ENCODE measurements around the gene RNASE1.
A peak's percentile ranks its signal among the peaks of the same experiment; 100 is the strongest.
"Not testable (repeated sequence)": the region's sequence is repeated elsewhere in the genome, so short reads cannot be mapped to it uniquely, and the experiment has no call there.

The RNASE1 gene

GRCh38 chr14:20837831-20838230, 35.2 kb upstream of the RNASE1 start:
- no peak for TF ChIP-seq POLR2A (IDR thresholded peaks at IDR 0.05; ENCODE audit: extremely low read depth, insufficient read length)
- no peak for TF ChIP-seq CTCF (IDR thresholded peaks at IDR 0.05; ENCODE audit: low read depth, low read length)
- H3K4me3 ChIP-seq (ENCODE audit: low read depth, low read length), result no peak overlapping the region
- DNase-seq (ENCODE audit: low read depth), result no peak

GRCh38 chr14:20836668-20837338, 34.2 kb upstream of the RNASE1 start:
- TF ChIP-seq CTCF (IDR thresholded peaks at IDR 0.05; ENCODE audit: low read depth, low read length), result peak; percentile 37
- TF ChIP-seq, protein P1, sequence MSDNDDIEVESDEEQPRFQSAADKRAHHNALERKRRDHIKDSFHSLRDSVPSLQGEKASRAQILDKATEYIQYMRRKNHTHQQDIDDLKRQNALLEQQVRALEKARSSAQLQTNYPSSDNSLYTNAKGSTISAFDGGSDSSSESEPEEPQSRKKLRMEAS (IDR thresholded peaks at IDR 0.05; ENCODE audit: low read depth, low read length), result no peak
- DNase-seq (ENCODE audit: low read depth), result peak; percentile 42
- H3K4me3 ChIP-seq (ENCODE audit: low read depth, low read length), result no peak overlapping the region

DNA sequence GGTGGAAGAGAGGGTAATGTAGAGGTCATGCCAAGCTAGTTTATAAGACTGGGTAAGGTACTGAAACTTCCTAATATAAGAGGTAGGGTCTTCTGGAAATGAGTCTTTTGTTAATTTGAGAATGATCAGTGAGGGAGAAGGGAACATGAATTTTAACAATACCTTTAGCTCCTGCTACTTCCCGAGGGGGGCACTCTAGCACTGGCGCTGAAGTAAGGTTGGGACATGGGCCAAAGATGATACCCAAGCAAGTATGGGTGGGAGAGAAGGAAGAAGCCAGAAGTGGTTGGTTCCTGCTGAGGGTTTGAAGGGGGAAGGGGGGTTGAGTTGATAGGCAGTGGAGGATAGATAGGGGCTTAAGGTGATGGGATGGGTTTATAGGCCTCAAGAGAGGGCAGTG, 32.3 kb upstream of the RNASE1 start:
- DNase-seq (ENCODE audit: low read depth), result no peak
- TF ChIP-seq POLR2A (IDR thresholded peaks at IDR 0.05; ENCODE audit: extremely low read depth, insufficient read length) (no peak), MYC (IDR thresholded peaks at IDR 0.05; ENCODE audit: low read depth, low read length) (no peak), CTCF (IDR thresholded peaks at IDR 0.05; ENCODE audit: low read depth, low read length) (no peak)
- TF ChIP-seq, protein P1 (IDR thresholded peaks at IDR 0.05; ENCODE audit: low read depth, low read length), result no peak
- H3K4me3 ChIP-seq (ENCODE audit: low read depth, low read length), result no peak overlapping the region

DNA sequence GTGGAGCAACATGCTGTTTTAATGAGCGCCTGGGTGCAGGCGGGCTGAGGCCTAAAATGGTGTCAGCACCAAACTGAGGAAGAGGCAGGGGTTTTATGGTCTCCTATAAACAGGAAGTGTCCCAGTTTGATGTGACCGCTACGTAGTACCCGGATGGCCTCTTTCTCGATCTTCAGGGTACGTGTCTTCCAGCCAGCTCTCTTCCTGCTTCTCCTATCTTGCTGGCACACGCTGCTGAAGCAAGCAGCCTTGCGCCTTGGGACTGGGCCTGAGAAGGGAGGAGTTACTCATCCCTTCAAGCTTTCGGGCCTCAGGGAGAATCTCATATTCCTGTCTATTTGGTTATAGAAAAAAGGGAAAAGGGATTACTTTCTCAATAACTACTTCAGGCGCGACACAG, 28.2 kb upstream of the RNASE1 start:
- no peak for DNase-seq (ENCODE audit: low read depth)
- H3K4me3 ChIP-seq (ENCODE audit: low read depth, low read length), result no peak overlapping the region
- TF ChIP-seq MYC (IDR thresholded peaks at IDR 0.05; ENCODE audit: low read depth, low read length) (no peak), CTCF (IDR thresholded peaks at IDR 0.05; ENCODE audit: low read depth, low read length) (no peak), POLR2A (IDR thresholded peaks at IDR 0.05; ENCODE audit: extremely low read depth, insufficient read length) (no peak)
- TF ChIP-seq, protein P1 (IDR thresholded peaks at IDR 0.05; ENCODE audit: low read depth, low read length), result no peak

- TF ChIP-seq CTCF (IDR thresholded peaks at IDR 0.05; ENCODE audit: low read depth, low read length), result peak; percentile 15
- DNase-seq (ENCODE audit: low read depth), result peak; percentile 31
- H3K4me3 ChIP-seq (ENCODE audit: low read depth, low read length), result not testable (repeated sequence)
These were observed 25.5 kb upstream of the RNASE1 start for GRCh38 chr14:20828024-20828694.

- H3K4me3 ChIP-seq (ENCODE audit: low read depth, low read length), result no peak overlapping the region
- no peak for TF ChIP-seq CTCF (IDR thresholded peaks at IDR 0.05; ENCODE audit: low read depth, low read length)
- TF ChIP-seq, protein P1 (IDR thresholded peaks at IDR 0.05; ENCODE audit: low read depth, low read length), result no peak
- no peak for TF ChIP-seq POLR2A (IDR thresholded peaks at IDR 0.05; ENCODE audit: extremely low read depth, insufficient read length)
- no peak for TF ChIP-seq MYC (IDR thresholded peaks at IDR 0.05; ENCODE audit: low read depth, low read length)
- DNase-seq (ENCODE audit: low read depth), result no peak
These were observed 24.7 kb upstream of the RNASE1 start for GRCh38 chr14:20827326-20827725.

DNA sequence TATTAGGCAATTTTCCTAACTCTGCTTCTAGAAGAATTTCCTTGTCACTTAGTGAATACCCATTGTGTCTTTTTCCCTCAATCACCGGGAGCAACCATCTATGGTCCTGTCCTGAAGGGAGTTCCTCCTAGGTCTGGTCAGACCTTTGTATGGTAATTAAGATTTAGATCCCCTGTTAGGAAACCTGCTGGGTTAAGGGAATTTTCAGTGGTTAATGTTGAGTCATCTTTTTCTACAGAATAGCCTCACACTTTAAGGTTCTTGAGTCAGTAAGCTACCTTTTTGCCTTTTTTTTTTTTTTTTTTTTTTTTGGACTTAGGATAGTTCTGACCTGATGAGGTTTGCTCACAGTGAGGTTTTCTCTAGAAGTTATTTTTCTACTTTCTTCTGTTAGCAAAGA, 24.0 kb upstream of the RNASE1 start:
- not testable (repeated sequence) for DNase-seq (ENCODE audit: low read depth); H3K4me3 ChIP-seq (ENCODE audit: low read depth, low read length)

Data from NB4 (cell line).